Esophagus squamous epithelium (tissue), 5 donors: ENCODE data around the gene PYROXD2. TPM values are rescaled to one million over a fixed set of nuclear protein-coding genes. Genes with fewer than 3 reads are reported as not detected.
A peak's percentile ranks its signal among the peaks of the same experiment; 100 is the strongest.

Experiments
- DNase-seq: peaks from one replicate; lab custom pipeline; 2025; lab: John Stamatoyannopoulos, UW
- H3K27ac ChIP-seq, 4 donors: fragments of 200-600 bp; sonication (generic); one replicate each; pipeline ENCODE4 v1.5.1; 2016 to 2019; ENCODE audit warnings: mild to moderate bottlenecking in 1 of 4
- H3K27me3 ChIP-seq, 4 donors: fragments of 200-600 bp; sonication (generic); 1 replicate in 3 of 4; 2 replicates in 1 of 4; pipeline versions ENCODE4 v1.5.1 to v1.6.0; 2017 to 2021; ENCODE audit warnings: antibody characterized with exemption in 1 of 4
- H3K36me3 ChIP-seq, 3 donors: fragments of 200-600 bp; sonication (generic); one replicate each; pipeline ENCODE4 v1.5.1; 2016 to 2019
- H3K4me1 ChIP-seq, 3 donors: fragments of 200-600 bp; sonication (generic); one replicate each; pipeline ENCODE4 v1.5.1; 2017 to 2019
- H3K4me3 ChIP-seq, 4 donors: fragments of 200-600 bp; sonication (generic); 1 replicate in 3 of 4; 2 replicates in 1 of 4; pipeline ENCODE4 v1.5.1; 2016 to 2019; ENCODE audit warnings: mild to moderate bottlenecking in 2 of 4, moderate library complexity in 1 of 4
- H3K9me3 ChIP-seq, 3 donors: fragments of 200-600 bp; sonication (generic); one replicate each; pipeline ENCODE4 v1.5.1; 2016 to 2019
- CTCF ChIP-seq, 6 experiments: fragments of 450-650 bp in 4 of 6; fragments of 200-600 bp in 2 of 6; sonication (generic) in 2 of 6; IDR thresholded peaks; one replicate each; pipeline ENCODE4 v1.5.1; 2016 to 2019; ENCODE audit warnings: antibody characterized with exemption in 6 of 6, mild to moderate bottlenecking in 4 of 6, moderate library complexity in 4 of 6
- POLR2A ChIP-seq, 4 donors: fragments of 450-650 bp; IDR thresholded peaks; one replicate each; pipeline ENCODE4 v1.6.1; 2017; ENCODE audit warnings: antibody characterized with exemption in 4 of 4, mild to moderate bottlenecking in 4 of 4, moderate library complexity in 3 of 4
- WGBS, 2 donors: methylation state at CpG; one replicate each; pipeline ENCODE4 v1.1.5; 2018; 5-methylcytosine and 5-hydroxymethylcytosine counted together
- intact Hi-C: fragments of 100-400 bp; cut with DNase I; formaldehyde crosslinking; loops from one replicate; pipeline ENCODE4 v1.15.0; 2022
- total RNA-seq, 4 donors: library from RNA; depleted of rRNA; stranded (reverse); fragments of >200 nt; gene quantifications; one replicate each; pipeline ENCODE4 v1.1.0, GENCODE V29; 2016
- donor health status: DM: yes; HTN: yes; CAD: no.

The PYROXD2 gene
- total RNA-seq, 4 donors from 2014 or later, result 1.6 to 7.7 (median 3.9) TPM

- Histone ChIP-seq H3K27ac (peak overlapping the region in 2 of 4 donors; percentile 26 to 56), H3K4me3 (no peak overlapping the region), H3K36me3 (no peaks in the 10 kb centered on the region), H3K9me3 (no peaks in the 10 kb centered on the region), H3K4me1 (peaks cover 0 to 5% (median 0%) of the 10 kb centered on the region in 3 donors), H3K27me3 (peaks cover 0 to 16% (median 0%) of the 10 kb centered on the region in 4 donors)
- intact Hi-C loops, result loop anchor here (10.0 kb wide), 1 partner anchor 784 kb away; no protein-coding TSS in a partner anchor
- TF ChIP-seq CTCF (IDR thresholded peaks at IDR 0.05), result no peak
- no peak for TF ChIP-seq POLR2A (IDR thresholded peaks at IDR 0.05)
- WGBS, 2 donors, result 57 to 67% methylated on average over 3 of the region's 3 CpGs
- DNase-seq, result no peak
Observed at GRCh38 chr10:98460837-98461499, 46.0 kb upstream of the PYROXD2 start.

GRCh38 chr10:98458809-98459784, 44.1 kb upstream of the PYROXD2 start:
- intact Hi-C loops, result no loop called here
- no peaks in the 10 kb centered on the region for H3K36me3 ChIP-seq
- H3K4me1 ChIP-seq, result peaks cover 0 to 5% (median 0%) of the 10 kb centered on the region in 3 donors
- H3K27me3 ChIP-seq, result peaks cover 0 to 17% (median 0%) of the 10 kb centered on the region in 4 donors
- DNase-seq, result no peak
- 80 to 87% methylated on average over 14 of the region's 15 CpGs for WGBS, 2 donors
- H3K4me3 ChIP-seq, result no peak overlapping the region
- TF ChIP-seq POLR2A (IDR thresholded peaks at IDR 0.05) (no peak), CTCF (IDR thresholded peaks at IDR 0.05) (no peak)
- H3K9me3 ChIP-seq, result no peaks in the 10 kb centered on the region
- H3K27ac ChIP-seq, result no peak overlapping the region

GRCh38 chr10:98457721-98458120, 42.7 kb upstream of the PYROXD2 start:
- H3K9me3 ChIP-seq, result no peaks in the 10 kb centered on the region
- H3K36me3 ChIP-seq, result no peaks in the 10 kb centered on the region
- H3K4me1 ChIP-seq, result peaks cover 0 to 5% (median 0%) of the 10 kb centered on the region in 3 donors
- 48 to 65% methylated on average over 6 to 7 of the region's 8 CpGs for WGBS, 2 donors
- TF ChIP-seq POLR2A (IDR thresholded peaks at IDR 0.05), result no peak
- no peak for TF ChIP-seq CTCF (IDR thresholded peaks at IDR 0.05)
- peaks cover 0 to 17% (median 0%) of the 10 kb centered on the region in 4 donors for H3K27me3 ChIP-seq
- no peak overlapping the region for H3K27ac ChIP-seq
- no peak overlapping the region for H3K4me3 ChIP-seq
- no peak for DNase-seq
- intact Hi-C loops, result no loop called here

GRCh38 chr10:98456686-98457482, 41.9 kb upstream of the PYROXD2 start:
- Histone ChIP-seq H3K4me3 (no peak overlapping the region), H3K27me3 (peaks cover 0 to 22% (median 0%) of the 10 kb centered on the region in 4 donors), H3K4me1 (peaks cover 0 to 5% (median 0%) of the 10 kb centered on the region in 3 donors), H3K27ac (no peak overlapping the region), H3K36me3 (no peaks in the 10 kb centered on the region), H3K9me3 (no peaks in the 10 kb centered on the region)
- no peak for DNase-seq
- intact Hi-C loops, result no loop called here
- no peak for TF ChIP-seq POLR2A (IDR thresholded peaks at IDR 0.05)
- TF ChIP-seq CTCF (IDR thresholded peaks at IDR 0.05), result no peak
- 38 to 64% methylated on average over 12 of the region's 12 CpGs for WGBS, 2 donors
